ENCODE data around the gene CDH15.
A peak's percentile ranks its signal among the peaks of the same experiment; 100 is the strongest.
"Not testable (repeated sequence)": the region's sequence is repeated elsewhere in the genome, so short reads cannot be mapped to it uniquely, and the experiment has no call there.

CDH15 gene

GRCh38 chr16:89230255-89230654 is 58.7 kb downstream of the CDH15 start:
- no peak for DNase-seq (ENCODE audit: low read depth in 2 of 2)

- no peak for DNase-seq (ENCODE audit: low read depth in 2 of 2)
These were observed 60.6 kb downstream of the CDH15 start for GRCh38 chr16:89232107-89232506.

- DNase-seq (ENCODE audit: low read depth in 2 of 2), result no peak
These were observed 62.3 kb downstream of the CDH15 start for GRCh38 chr16:89233678-89234490.

- DNase-seq (ENCODE audit: low read depth in 2 of 2), result no peak
These were observed 66.2 kb downstream of the CDH15 start for GRCh38 chr16:89237733-89238132.

GRCh38 chr16:89241187-89242007 is 69.8 kb downstream of the CDH15 start:
- peak; percentile 61 to 72 for DNase-seq (ENCODE audit: low read depth in 2 of 2)

- DNase-seq (ENCODE audit: low read depth in 2 of 2), result no peak
These were observed 71.2 kb downstream of the CDH15 start for GRCh38 chr16:89242795-89243200.

GRCh38 chr16:89243664-89244063 is 72.1 kb downstream of the CDH15 start:
- no peak for DNase-seq (ENCODE audit: low read depth in 2 of 2)

GRCh38 chr16:89244264-89244663 is 72.7 kb downstream of the CDH15 start:
- DNase-seq (ENCODE audit: low read depth in 2 of 2), result not testable (repeated sequence)

- DNase-seq (ENCODE audit: low read depth in 2 of 2), result no peak
These were observed 73.2 kb downstream of the CDH15 start for GRCh38 chr16:89244754-89245153.
